Nephron progenitor cell (in vitro differentiated cells): ENCODE data around the gene SLC47A1.
A peak's percentile ranks its signal among the peaks of the same experiment; 100 is the strongest.
"Not testable (repeated sequence)": the region's sequence is repeated elsewhere in the genome, so short reads cannot be mapped to it uniquely, and the experiment has no call there.

Experiments used
- DNase-seq: peaks from one replicate; pipeline ENCODE4 v3.0.0; 2021
- H3K27ac Mint-ChIP-seq: 2 replicates; pipeline ENCODE4 v1.8.0; 2021; ENCODE audit warnings: mild to moderate bottlenecking, moderate library complexity, mixed read lengths
- H3K27me3 Mint-ChIP-seq: 2 replicates; pipeline ENCODE4 v1.8.0; 2021; ENCODE audit warnings: mild to moderate bottlenecking, low read depth, mixed read lengths; ENCODE audit not compliant: poor library complexity
- H3K36me3 Mint-ChIP-seq: 2 replicates; pipeline ENCODE4 v1.8.0; 2021; ENCODE audit warnings: low read depth, mixed read lengths
- H3K4me1 Mint-ChIP-seq: 2 replicates; pipeline ENCODE4 v1.8.0; 2021; ENCODE audit warnings: mixed read lengths
- H3K4me3 Mint-ChIP-seq: 2 replicates; pipeline ENCODE4 v1.8.0; 2021; ENCODE audit warnings: mild to moderate bottlenecking, moderate library complexity, mixed read lengths
- H3K9me3 Mint-ChIP-seq: 2 replicates; pipeline ENCODE4 v1.8.0; 2021; ENCODE audit warnings: mild to moderate bottlenecking, moderate library complexity, mixed read lengths
- CTCF ChIP-seq: fragments of 200-600 bp; sonication (generic); IDR thresholded peaks from 2 replicates; pipeline ENCODE4 v1.5.0; 2021; ENCODE audit warnings: antibody characterized with exemption

SLC47A1 gene

GRCh38 chr17:19507775-19508576 lies 25.7 kb upstream of the SLC47A1 start:
- no peaks in the 10 kb centered on the region for H3K36me3 Mint-ChIP-seq
- peak; percentile 91 for DNase-seq
- H3K27me3 Mint-ChIP-seq, result peaks cover 13% of the 10 kb centered on the region
- no peak for TF ChIP-seq CTCF
- peak overlapping the region; percentile 90 for H3K4me3 Mint-ChIP-seq
- H3K4me1 Mint-ChIP-seq, result peaks cover 33% of the 10 kb centered on the region
- peak overlapping the region; percentile 83 for H3K27ac Mint-ChIP-seq
- H3K9me3 Mint-ChIP-seq, result peaks cover 4% of the 10 kb centered on the region

- H3K36me3 Mint-ChIP-seq, result no peaks in the 10 kb centered on the region
Measured at GRCh38 chr17:19508577-19508867, 25.1 kb upstream of the SLC47A1 start.

GRCh38 chr17:19509281-19509852 lies 24.3 kb upstream of the SLC47A1 start:
- not testable (repeated sequence) for H3K9me3 Mint-ChIP-seq, H3K27ac Mint-ChIP-seq, H3K4me3 Mint-ChIP-seq, DNase-seq, H3K36me3 Mint-ChIP-seq
- peaks cover 40% of the 10 kb centered on the region for H3K4me1 Mint-ChIP-seq
- peaks cover 13% of the 10 kb centered on the region for H3K27me3 Mint-ChIP-seq

More at GRCh38 chr17:19508577-19508867, 25.1 kb upstream of the SLC47A1 start:
- no peak for DNase-seq
- TF ChIP-seq CTCF, result no peak
- Mint-ChIP-seq H3K27me3 (peaks cover 13% of the 10 kb centered on the region), H3K4me1 (peaks cover 36% of the 10 kb centered on the region), H3K9me3 (peaks cover 4% of the 10 kb centered on the region), H3K4me3 (peak overlapping the region; percentile 90), H3K27ac (no peak overlapping the region)

GRCh38 chr17:19510903-19511302 lies 22.8 kb upstream of the SLC47A1 start:
- Mint-ChIP-seq H3K27ac (peak overlapping the region; percentile 66), H3K36me3 (no peaks in the 10 kb centered on the region), H3K9me3 (peaks cover 4% of the 10 kb centered on the region), H3K4me1 (peaks cover 28% of the 10 kb centered on the region), H3K4me3 (no peak overlapping the region), H3K27me3 (peaks cover 13% of the 10 kb centered on the region)
- no peak for TF ChIP-seq CTCF
- peak; percentile 47 for DNase-seq

GRCh38 chr17:19513897-19514488 lies 19.7 kb upstream of the SLC47A1 start:
- Mint-ChIP-seq H3K4me1 (peaks cover 17% of the 10 kb centered on the region), H3K36me3 (no peaks in the 10 kb centered on the region), H3K27ac (no peak overlapping the region), H3K27me3 (peaks cover 7% of the 10 kb centered on the region), H3K9me3 (no peaks in the 10 kb centered on the region), H3K4me3 (no peak overlapping the region)
- TF ChIP-seq CTCF, result peak; percentile 94
- peak; percentile 76 for DNase-seq

GRCh38 chr17:19517699-19518098 lies 16.0 kb upstream of the SLC47A1 start:
- TF ChIP-seq CTCF, result no peak
- no peaks in the 10 kb centered on the region for H3K9me3 Mint-ChIP-seq
- H3K27ac Mint-ChIP-seq, result no peak overlapping the region
- no peak overlapping the region for H3K4me3 Mint-ChIP-seq
- no peak for DNase-seq
- peaks cover 6% of the 10 kb centered on the region for H3K27me3 Mint-ChIP-seq
- peaks cover 7% of the 10 kb centered on the region for H3K4me1 Mint-ChIP-seq
- H3K36me3 Mint-ChIP-seq, result no peaks in the 10 kb centered on the region

- H3K27me3 Mint-ChIP-seq, DNase-seq, H3K36me3 Mint-ChIP-seq, H3K4me3 Mint-ChIP-seq, H3K9me3 Mint-ChIP-seq: not testable (repeated sequence)
- H3K4me1 Mint-ChIP-seq, result peaks cover 11% of the 10 kb centered on the region
- peak overlapping the region; percentile 37 for H3K27ac Mint-ChIP-seq
Measured at GRCh38 chr17:19519388-19520291, 14.0 kb upstream of the SLC47A1 start.
